Measurements from ENCODE around the gene APOBEC3G.

GRCh38 chr22:39094717-39095389, 17.8 kb downstream of the APOBEC3G start:
- no peak for TF ChIP-seq CTCF (conservative IDR thresholded peaks at IDR 0.05)
- no peak for TF ChIP-seq EZH2 (IDR thresholded peaks at IDR 0.05; ENCODE audit: low read depth)
